ENCODE data around the gene SPINK6.

Gene SPINK6

DNA sequence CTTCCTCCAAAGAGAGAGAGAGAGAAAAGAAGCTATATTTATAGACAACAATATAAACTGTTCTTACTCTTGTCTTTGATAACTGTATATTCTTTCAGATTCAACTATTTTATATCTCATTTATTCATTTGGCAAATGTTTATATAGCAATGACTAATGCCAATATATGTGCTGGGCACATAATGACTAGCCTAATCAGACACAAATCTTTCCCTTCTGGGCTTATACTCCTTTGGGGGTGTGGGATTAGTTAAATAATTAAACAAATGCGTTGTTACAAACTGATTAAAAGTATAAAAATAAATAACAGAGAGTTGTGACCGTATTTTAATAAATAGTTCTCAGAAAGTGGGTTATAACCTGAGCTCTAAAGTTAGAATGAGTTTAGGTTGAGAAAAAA is 30.5 kb upstream of the SPINK6 start:
- no peak for TF ChIP-seq CTCF (IDR thresholded peaks at IDR 0.05; ENCODE audit: unreplicated experiment in 3 of 3)
- Mint-ChIP-seq H3K36me3 (ENCODE audit: low read depth) (no peaks in the 10 kb centered on the region), H3K27me3 (ENCODE audit: low read depth) (no peaks in the 10 kb centered on the region), H3K4me1 (no peaks in the 10 kb centered on the region), H3K9me3 (no peaks in the 10 kb centered on the region), H3K4me3 (no peak overlapping the region), H3K27ac (no peak overlapping the region)

DNA sequence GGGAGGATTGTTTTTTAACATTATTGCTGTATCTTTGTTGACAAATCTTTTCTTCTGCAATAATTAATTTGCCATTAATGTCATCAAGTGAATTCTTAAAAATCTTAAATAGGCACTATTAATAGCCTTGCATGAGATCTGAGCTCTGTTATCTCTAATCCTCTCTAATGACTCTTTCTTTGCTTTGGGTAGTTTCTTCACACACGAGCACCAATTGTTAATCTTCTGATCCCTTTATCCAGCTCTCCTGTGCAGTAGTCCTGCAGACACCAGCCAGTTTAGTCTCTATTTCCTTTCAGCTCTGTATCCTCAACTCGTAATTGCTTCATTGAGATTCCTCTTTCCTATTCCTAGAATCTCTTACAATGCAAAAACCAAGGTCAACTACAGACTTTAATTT is 26.4 kb upstream of the SPINK6 start:
- Mint-ChIP-seq H3K27me3 (ENCODE audit: low read depth) (no peaks in the 10 kb centered on the region), H3K27ac (no peak overlapping the region), H3K36me3 (ENCODE audit: low read depth) (no peaks in the 10 kb centered on the region), H3K4me1 (no peaks in the 10 kb centered on the region), H3K9me3 (no peaks in the 10 kb centered on the region), H3K4me3 (no peak overlapping the region)
- no peak for TF ChIP-seq CTCF (IDR thresholded peaks at IDR 0.05; ENCODE audit: unreplicated experiment in 3 of 3)

- Mint-ChIP-seq H3K27ac (no peak overlapping the region), H3K36me3 (ENCODE audit: low read depth) (no peaks in the 10 kb centered on the region), H3K27me3 (ENCODE audit: low read depth) (no peaks in the 10 kb centered on the region), H3K4me1 (no peaks in the 10 kb centered on the region), H3K4me3 (no peak overlapping the region), H3K9me3 (no peaks in the 10 kb centered on the region)
- TF ChIP-seq CTCF (IDR thresholded peaks at IDR 0.05; ENCODE audit: unreplicated experiment in 3 of 3), result no peak
Observed at GRCh38 chr5:148177207-148177606, 25.6 kb upstream of the SPINK6 start.

DNA sequence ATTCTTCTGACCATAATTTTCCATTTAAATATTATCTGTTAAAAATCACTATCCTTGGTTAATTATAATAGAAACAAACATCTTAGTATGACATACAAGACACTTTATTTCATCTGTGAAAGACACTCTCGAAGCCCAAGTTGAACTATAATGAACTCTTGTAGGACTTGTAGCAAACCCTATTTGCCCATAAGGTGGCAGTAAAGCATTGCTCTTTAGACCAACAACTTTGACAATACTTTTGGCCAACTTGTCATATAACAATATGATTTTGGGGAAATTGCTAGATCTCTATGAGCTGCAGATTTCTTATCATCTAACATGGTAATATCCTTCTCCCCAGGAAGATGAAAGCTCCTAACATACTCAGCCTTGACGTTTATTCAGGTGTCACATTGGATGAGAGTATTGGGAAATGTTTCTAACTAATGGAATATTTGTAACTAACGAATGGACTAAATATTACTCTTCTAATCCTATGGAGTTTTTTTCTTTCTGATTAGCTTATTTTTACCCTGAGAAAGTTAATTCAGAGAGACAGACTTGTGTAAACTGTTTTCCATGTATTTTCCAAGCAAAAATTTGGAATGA is 23.5 kb upstream of the SPINK6 start:
- Mint-ChIP-seq H3K9me3 (no peaks in the 10 kb centered on the region), H3K27ac (no peak overlapping the region), H3K4me1 (no peaks in the 10 kb centered on the region), H3K27me3 (ENCODE audit: low read depth) (no peaks in the 10 kb centered on the region), H3K36me3 (ENCODE audit: low read depth) (no peaks in the 10 kb centered on the region), H3K4me3 (no peak overlapping the region)
- peak; percentile 70 to 78 (median 72) for TF ChIP-seq CTCF (IDR thresholded peaks at IDR 0.05; ENCODE audit: unreplicated experiment in 3 of 3)

DNA sequence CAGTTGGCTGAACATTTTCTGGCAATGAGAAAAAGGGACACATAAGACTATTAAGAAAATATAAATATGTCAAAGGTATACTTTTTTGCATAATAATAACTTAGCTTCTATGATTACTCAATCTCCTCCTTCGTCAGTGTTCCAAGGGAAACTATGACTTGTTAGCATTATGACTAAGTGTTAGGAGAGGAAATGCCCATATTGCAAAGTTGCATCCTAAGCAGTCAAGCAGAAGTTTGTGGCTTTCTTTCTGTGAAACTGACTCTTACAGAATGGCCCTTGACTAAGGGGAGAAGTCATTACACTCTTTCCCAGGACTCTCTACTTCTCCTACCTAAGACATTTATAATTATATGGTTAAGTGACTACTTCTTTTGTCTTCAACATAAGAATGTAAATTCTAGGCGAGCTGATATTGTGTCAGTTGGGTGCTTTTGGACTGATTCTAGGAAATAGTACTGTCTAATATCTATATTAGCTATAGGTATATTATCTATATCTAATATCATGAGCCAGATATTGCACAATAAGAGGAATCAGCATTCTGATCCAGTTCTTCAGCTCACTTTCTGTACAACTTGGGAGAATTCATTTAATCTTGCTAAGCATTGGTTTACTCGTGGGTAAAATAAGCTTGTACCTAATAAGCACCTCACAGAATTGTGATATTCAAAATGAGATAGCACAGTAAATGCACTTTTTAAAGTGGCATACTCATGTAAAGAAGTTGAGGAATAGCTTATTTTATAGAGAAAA is 16.4 kb upstream of the SPINK6 start:
- H3K9me3 Mint-ChIP-seq, result no peaks in the 10 kb centered on the region
- TF ChIP-seq CTCF (IDR thresholded peaks at IDR 0.05; ENCODE audit: unreplicated experiment in 3 of 3), result no peak
- H3K4me1 Mint-ChIP-seq, result no peaks in the 10 kb centered on the region
- H3K4me3 Mint-ChIP-seq, result no peak overlapping the region
- H3K36me3 Mint-ChIP-seq (ENCODE audit: low read depth), result no peaks in the 10 kb centered on the region
- H3K27ac Mint-ChIP-seq, result no peak overlapping the region
- H3K27me3 Mint-ChIP-seq (ENCODE audit: low read depth), result no peaks in the 10 kb centered on the region

DNA sequence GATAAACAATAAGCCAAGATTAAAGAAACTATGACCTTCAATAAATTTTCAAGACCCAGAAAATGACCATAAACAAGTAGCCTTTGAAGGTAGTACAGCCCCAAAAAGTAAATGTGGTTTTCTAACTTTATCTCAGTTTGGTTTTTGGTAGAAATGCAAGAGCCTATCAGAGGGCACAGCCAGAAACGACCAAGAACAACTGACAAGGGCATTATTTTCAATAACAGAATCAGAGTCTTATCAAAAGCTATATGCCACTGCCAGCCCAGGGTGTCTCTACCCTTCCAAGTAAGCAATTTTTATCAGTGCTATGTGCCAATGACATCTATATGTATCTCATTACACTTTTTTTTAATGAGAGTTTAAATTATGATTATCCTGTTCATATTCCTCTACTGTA is 11.8 kb upstream of the SPINK6 start:
- H3K36me3 Mint-ChIP-seq (ENCODE audit: low read depth), result no peaks in the 10 kb centered on the region
- H3K4me1 Mint-ChIP-seq, result no peaks in the 10 kb centered on the region
- TF ChIP-seq CTCF (IDR thresholded peaks at IDR 0.05; ENCODE audit: unreplicated experiment in 3 of 3), result no peak
- H3K27ac Mint-ChIP-seq, result no peak overlapping the region
- no peaks in the 10 kb centered on the region for H3K27me3 Mint-ChIP-seq (ENCODE audit: low read depth)
- no peaks in the 10 kb centered on the region for H3K9me3 Mint-ChIP-seq
- no peak overlapping the region for H3K4me3 Mint-ChIP-seq
